ENCODE data around the gene CCDC17. TPM values are rescaled to one million over a fixed set of nuclear protein-coding genes. Genes with fewer than 3 reads are reported as not detected.
A peak's percentile ranks its signal among the peaks of the same experiment; 100 is the strongest.

Gene CCDC17
- total and polyA plus RNA-seq, 2 experiments from 2014 or later, result 0.57 to 2.2 TPM

GRCh38 chr1:45583666-45584350 is 40.0 kb downstream of the CCDC17 start, which contains the start of gene NASP:
Gene NASP (plus strand): TSS chr1:45584041. CDS start chr1:45584147, 106 bp downstream.
- H3K9me3 Mint-ChIP-seq, result peaks cover 4% of the 10 kb centered on the region; the same call in 2 of the 3 replicates
- peaks cover 16% of the 10 kb centered on the region for H3K27me3 Mint-ChIP-seq (ENCODE audit: insufficient read depth, low read depth, poor library complexity)
- peak within 1 kb of the TSS; percentile 98 for H2AFZ ChIP-seq
- DNase-seq (ENCODE audit: low spot score), result peak; percentile 86
- no peaks in the 10 kb centered on the region for H3K9me2 ChIP-seq (ENCODE audit: insufficient read depth)
- H3K27ac Mint-ChIP-seq, result peak within 1 kb of the TSS; percentile 100
- peaks cover 6% of the 10 kb centered on the region; the same call in 1 of the 2 replicates for H3F3A ChIP-seq (replicated peaks; ENCODE audit: low read depth)
- peaks cover 35% of the 10 kb centered on the region for H3K36me3 Mint-ChIP-seq (ENCODE audit: low read depth)
- H3K36me3 ChIP-seq (ENCODE audit: insufficient read depth), result peaks cover 14% of the 10 kb centered on the region
- peak; percentile 76 for ATAC-seq
- H3K4me3 Mint-ChIP-seq, result peak within 1 kb of the TSS; percentile 100
- H4K20me1 ChIP-seq (replicated peaks; ENCODE audit: insufficient read depth), result peaks cover 33% of the 10 kb centered on the region
- H3K4me3 ChIP-seq, result peak within 1 kb of the TSS; percentile 89
- peaks cover 20% of the 10 kb centered on the region for H3K4me1 Mint-ChIP-seq
- H3K4me2 ChIP-seq, result peak within 1 kb of the TSS; percentile 95
- TF ChIP-seq STAT1 (IDR thresholded peaks at IDR 0.05; ENCODE audit: unreplicated experiment) (no peak), POLR2AphosphoS5 (IDR thresholded peaks at IDR 0.05; ENCODE audit: low read depth) (peak; percentile 99), ZNF114 (CRISPR knock-in tag; IDR thresholded peaks at IDR 0.05) (peak; percentile 100), ZNF462 (CRISPR knock-in tag; IDR thresholded peaks at IDR 0.05) (no peak)
- TF ChIP-seq, protein P1, sequence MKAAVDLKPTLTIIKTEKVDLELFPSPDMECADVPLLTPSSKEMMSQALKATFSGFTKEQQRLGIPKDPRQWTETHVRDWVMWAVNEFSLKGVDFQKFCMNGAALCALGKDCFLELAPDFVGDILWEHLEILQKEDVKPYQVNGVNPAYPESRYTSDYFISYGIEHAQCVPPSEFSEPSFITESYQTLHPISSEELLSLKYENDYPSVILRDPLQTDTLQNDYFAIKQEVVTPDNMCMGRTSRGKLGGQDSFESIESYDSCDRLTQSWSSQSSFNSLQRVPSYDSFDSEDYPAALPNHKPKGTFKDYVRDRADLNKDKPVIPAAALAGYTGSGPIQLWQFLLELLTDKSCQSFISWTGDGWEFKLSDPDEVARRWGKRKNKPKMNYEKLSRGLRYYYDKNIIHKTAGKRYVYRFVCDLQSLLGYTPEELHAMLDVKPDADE (IDR thresholded peaks at IDR 0.05), result peak; percentile 63; the same call in 1 of the 2 replicates
- H3K27ac ChIP-seq (ENCODE audit: low read depth), result peak within 1 kb of the TSS; percentile 100
- H3K4me1 ChIP-seq (ENCODE audit: insufficient read depth), result peaks cover 19% of the 10 kb centered on the region
- no peaks in the 10 kb centered on the region for H3K27me3 ChIP-seq (ENCODE audit: insufficient read depth)
- H3K79me2 ChIP-seq (replicated peaks; ENCODE audit: insufficient read depth), result peaks cover 53% of the 10 kb centered on the region

All from GM23338 (cell line).